ENCODE measurements around the gene RASGEF1B.

The RASGEF1B gene

DNA sequence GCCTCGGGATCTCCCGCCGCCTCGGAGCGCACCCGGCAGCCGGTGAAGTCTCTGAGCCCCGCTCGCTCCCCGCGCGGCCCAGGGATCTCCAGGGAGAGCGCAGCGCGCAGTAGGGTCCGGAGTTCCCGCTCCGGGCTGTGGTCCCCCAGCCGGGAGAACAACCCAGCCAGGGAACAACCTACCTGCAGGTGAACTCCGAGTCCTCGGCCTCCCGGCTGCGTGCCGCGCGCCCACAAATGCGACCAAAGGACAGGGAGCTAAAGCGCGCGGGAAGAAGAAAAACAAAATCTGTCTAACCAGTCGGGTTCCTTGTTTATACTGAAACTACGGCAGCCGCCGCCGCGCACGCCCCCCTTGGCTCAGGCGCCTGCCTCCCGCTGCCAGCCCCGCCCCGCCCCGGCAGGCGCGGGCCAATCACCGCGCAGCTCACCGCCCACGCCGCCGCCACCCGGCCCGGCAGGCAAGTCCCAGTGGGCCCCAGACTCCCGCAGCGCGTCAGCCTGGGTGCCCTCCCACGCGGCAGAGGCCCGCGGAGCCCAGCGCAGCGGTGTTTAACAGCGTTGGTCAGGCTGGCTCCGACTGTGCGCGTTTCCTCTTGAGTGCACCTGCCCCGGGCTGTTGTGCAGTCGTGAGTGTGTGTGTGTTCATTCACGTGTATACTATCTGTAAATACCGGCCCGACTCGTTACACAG is at the start of gene RASGEF1B:
Gene RASGEF1B, minus strand, starts transcription at position 320 of the 693 bp plus-strand sequence. CDS start 12,399 bp downstream, outside the sequence.
- peak; percentile 92 for DNase-seq

DNA sequence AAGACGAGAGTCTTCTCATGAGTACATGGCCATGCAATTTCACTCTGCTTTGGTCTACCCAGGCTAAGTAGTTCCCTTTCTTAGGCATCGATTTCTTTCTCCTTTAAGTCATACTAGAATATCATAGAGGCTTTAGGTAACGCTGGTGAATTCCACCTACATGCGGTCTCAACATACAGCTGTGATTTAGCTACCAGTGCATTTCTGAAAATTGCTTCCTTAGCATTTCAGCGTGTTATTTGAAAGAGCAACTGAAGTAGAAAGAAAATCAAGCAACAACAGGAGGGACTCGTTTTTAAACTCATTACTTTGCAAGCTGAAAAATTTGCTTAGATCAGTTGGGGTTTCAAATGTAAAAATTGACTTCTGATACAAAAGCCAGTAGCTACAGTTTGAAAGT is 48.1 kb upstream of the RASGEF1B start:
- no peak for DNase-seq

DNA sequence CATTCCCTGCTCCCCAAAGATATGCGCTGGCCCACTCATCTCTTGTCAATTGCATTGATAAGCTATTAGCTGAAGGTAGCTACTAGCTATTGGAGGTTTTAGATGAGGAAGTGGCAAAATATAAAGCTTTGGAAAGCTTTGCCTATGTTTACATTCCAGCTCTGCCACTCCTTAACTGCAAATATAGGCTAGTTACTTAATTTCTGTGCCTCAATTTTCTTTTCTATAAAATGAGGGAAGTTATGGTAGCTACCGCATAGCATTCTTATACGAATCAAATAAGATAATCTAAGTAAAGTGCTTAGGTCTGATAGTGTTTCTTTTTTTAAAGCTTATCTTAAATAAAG is 47.7 kb upstream of the RASGEF1B start:
- DNase-seq, result no peak

DNA sequence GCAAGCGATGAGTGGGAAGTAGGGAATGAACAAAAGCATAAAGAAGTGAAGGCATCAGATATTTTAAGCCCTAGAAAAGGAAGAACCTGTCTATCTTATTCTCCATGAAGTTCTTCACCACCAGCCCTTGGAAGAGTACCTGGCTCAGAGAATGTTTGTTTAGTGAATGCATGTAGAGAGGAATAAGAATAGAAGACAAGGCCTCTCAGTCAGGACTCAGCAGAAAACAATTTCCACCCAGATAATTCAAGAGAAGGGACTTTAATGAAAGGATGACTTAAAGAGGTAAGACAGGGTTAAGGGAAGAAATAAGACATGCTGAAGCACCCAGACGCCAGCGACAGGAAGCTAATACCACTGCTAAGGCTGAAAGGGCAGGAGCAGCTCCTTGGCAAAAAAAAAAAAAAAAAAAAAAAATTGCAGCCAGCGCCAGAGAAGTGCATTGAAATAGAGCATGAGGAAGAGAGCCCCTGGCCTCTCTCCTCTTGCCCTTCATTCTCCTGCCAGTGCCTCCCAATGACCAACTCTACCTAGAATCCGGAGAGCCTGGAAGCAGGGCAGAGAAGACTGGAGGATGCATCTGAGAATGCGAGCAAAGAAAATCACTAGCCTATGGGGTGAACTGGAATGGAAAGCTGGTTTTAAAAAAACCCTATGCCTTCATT is 47.2 kb upstream of the RASGEF1B start:
- no peak for DNase-seq

DNA sequence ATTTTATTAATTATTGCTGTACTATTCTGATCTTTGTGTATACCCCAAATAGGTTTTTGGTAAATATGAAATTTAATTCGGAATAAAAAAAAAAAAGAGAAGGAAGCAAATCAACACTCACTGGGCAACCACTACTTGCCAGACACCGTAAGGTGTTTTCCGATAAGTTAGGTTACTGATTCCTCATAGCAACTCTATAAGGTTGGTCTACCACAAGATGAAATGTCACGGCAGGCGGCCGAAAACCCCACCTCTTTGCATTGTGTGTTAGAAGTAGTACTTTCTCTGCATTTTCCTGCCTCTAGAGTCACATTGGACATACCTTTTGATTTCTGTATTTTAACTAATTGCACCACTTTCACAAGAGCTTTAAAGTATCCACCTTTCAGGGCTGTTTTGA is 44.5 kb upstream of the RASGEF1B start:
- DNase-seq, result no peak

DNA sequence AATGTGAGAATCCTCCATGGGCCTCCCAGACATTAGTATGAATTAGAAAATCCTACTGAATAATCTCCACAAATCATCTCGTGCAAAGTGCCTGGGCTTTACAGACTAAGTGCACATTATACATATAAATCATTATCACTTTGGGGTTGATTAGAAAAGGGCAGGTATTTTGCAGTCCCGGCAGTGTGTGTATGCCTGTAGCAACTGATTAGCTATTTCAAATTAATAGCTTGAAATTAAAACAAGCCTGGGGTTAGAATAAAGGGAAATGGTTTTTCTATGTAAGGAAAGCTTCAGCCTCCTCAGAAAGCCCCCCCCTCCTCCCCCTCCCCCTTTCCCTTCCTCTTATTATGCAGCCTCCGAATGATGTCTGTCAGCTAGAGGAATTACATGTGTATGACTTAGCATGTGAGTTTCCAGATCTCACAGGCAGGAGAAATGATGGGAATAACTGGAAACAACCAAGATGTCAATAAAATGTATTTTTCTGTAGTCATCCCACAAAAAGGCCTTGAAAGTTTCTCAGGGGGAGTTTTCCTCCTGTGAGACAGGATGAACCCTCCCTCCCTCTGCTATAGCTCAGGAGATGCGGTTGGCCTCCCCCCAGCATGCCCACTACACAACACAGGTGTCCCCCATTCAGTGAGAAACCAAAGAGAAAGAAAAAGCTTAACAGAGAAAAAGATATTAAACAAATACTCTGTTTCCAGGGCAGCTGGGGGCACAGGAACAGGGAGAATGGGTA is 41.2 kb upstream of the RASGEF1B start:
- no peak for DNase-seq

DNA sequence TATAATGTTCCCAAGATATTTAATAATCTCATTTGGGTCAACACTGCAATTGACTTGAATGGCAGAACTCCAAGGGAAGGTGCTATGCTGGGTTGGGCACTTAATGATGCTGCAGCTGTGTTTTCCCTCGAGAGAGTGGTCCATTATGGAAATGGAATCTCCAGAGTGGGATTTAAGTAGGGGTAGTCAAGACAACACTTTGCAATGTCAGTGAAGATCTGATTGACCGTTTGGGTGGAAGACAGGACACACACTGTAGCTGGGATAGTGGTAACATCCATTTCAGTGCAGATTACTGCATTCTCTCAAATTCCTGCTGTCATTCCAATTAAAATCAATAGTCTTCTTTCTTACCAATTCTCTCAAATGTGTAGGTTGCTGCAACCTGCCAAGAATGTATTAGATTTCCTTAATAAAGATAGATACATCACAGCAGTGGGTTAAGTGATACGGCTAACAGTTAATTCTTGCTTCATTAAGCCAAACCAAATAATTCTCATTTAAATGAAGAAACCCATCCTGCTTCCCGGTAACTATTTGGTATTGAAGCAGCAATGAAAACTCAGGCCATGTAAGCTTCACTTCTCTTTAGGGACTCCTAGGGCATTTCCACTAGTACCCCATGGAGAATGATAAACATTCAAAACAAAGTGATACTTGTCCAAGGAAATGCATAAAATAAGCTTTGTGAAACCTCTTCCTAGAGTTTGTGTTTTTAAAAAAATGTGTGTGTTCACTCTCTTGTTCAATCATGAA is 40.5 kb upstream of the RASGEF1B start:
- no peak for DNase-seq

DNA sequence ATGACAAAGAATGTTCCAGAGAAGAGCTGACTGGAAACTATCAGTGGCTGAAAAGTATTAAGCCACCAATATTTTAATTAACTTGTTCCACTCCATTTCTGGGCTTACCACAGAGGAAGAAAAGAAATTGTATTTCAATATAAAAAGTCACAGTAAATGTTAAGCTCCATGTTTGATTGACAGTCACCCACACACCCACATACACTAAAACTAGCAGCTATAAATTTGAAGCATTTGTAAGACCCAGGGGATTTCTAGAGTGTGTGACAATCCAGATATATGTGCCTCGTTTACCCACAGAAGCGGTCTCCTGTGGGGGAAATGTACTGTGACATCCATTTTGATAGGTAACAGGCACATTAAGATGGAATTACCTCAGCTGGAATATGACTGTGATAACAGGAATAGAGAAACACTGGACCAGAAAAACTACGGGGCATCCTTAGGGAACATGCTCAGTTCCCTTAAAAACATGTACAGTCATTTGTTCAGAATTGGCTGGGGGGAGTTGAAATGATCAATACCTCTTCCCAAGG is 39.0 kb upstream of the RASGEF1B start:
- no peak for DNase-seq

DNA sequence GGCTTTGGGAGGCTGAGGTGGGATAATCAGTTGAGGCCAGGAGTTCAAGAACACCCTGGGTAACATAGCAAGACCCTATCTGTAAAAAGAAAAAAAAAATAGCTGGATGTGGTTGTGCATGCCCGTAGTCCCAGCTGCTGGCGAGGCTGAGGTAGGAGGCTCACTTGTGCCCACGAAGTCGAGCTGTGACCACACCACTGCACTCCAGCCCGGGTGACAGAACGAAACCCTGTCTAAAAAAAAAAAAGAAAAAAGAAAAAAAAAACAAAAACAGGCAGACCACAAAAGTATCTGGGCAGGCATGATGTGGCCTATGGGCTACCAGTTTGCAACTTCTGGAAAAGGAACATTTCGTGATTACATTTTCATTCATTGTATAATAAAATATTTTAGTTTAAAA is 38.1 kb upstream of the RASGEF1B start:
- DNase-seq, result no peak

DNA sequence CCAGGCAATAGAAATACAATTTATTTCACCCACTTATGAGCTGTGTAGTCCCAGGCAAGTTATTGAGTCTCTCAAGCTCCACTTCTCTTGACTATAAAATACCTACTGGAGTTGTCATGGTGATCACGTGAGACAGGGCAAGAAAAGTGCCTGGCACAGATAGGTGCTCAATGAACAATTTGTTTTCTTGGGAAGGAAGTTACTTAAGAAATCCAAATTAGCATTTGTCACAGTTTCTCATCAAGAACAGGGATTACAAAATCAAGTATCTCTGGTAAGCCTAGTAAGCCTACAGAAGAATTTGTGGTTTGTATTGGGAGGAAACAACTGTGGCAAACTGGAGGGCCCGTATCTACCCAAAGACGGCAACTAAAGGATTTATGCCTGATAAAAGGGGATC is 37.5 kb upstream of the RASGEF1B start:
- no peak for DNase-seq

DNA sequence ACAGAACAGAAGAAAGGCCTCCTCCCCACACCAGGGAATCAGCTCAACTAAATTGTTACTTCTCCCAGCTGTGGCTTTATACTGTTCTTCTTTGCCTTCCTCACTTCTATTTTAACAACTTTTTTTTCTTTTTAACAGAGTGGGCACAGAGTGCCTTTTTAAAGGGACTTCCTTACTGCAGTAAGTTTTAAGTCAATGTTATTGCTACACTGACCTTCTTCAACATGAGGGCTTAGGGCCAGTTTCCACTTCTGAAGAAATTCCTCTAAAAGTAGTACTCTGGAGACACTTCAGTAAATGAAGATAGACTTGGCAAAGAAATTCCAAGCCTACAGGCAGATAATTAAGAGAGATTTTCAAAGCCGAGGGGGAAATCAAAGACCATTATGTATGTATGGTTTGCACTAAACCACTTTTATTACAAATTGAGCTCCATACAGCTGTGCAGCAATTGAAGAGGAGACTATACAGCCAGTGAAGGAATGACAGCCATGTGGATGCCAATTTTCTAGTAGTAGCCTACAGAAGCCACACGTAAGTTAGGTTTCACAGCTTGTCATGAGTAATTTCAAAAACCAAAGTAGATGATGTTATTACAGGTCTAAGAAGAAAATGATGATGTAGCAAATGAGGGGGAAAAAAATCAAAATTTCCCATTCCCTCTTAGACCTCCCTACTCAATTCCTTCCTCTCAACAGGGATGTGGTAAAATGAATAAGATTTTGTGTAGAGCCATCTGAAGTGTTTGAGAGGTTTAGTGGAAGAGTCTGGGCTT is 36.9 kb upstream of the RASGEF1B start:
- DNase-seq, result peak; percentile 58

DNA sequence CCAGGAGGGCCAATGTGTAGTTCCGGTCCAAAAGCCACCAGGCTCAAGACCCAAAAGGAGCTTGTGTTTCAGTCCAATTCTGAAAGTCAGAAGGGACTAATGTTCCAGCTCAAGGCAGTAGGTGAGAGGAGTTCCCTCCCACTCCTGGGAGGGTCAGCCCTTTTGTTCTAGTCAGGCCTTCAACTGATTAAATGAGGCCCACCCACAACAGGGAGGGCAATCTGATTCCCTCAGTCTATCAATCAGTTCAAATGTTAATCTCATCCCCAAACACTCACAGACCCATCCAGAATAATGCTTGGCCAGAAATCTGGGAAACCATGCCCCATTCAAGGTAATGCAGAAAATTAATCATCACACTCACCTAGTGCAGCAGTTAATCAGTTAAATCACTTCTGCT is 35.8 kb upstream of the RASGEF1B start:
- DNase-seq, result no peak

DNA sequence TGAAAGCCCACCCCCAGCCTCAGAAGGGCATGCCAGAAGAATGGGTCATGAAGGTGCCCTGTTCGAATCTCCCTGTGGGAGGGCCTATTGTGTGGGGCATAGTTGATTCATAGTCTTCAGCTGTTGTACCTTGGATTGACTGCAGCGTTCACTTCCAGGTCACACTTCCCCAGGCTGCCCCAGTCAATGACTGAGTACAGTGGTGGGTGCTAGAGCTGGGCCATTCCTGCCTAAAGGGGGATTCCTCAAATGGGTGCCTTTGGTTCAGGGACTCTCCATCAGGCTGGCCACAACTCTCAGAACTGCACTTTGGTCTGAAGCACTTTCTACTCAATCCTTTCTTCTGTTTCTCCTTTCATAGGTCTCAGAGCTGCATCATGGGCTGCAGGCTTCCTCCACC is 35.0 kb upstream of the RASGEF1B start:
- no peak for DNase-seq

DNA sequence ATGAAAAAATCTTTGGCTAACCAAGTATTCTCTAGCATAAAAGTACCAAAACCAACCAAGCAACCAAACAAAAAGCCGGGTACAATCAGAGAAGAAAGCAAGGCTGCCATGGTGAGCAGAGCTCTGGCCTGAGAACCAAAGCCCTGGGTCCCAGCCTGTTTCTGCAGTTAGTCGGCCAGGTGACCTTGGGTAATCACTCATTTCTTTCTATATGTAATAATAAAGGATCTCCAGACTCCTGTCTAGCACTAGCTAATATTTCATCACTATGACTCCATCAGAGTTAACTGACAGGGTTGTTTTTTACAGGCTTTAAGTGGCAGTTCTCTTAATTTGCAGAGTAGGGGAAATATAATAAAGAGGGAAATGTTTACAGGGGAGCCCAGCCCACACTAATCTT is 34.0 kb upstream of the RASGEF1B start:
- no peak for DNase-seq

DNA sequence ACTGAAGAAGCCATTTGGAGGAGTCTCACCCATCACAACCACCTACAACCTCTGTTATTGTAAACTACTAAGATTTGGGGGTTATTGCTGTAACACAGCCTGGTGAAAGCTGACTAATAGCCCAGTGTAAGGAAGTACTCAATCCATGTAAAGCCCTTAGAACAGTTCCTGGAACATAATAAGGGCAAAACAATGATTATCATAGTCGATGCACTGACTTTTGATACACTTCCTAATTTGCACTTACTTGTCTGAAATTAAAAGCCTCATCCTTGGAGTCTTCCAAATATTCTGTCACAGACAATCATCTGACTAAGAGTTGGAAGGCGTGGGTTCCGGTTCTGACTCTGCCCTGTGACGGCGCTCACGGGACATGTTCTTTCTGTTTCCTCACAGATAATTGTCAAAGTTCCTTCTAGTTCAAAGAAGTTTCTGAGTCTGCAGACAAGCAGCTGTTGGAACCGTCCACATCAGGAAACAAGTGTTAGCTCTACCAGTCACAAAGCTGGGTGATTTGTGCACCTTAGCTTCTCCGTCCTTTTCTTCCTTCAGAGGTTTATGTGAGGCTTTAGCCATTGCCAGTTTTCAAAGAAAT is 33.4 kb upstream of the RASGEF1B start:
- peak; percentile 78 for DNase-seq

DNA sequence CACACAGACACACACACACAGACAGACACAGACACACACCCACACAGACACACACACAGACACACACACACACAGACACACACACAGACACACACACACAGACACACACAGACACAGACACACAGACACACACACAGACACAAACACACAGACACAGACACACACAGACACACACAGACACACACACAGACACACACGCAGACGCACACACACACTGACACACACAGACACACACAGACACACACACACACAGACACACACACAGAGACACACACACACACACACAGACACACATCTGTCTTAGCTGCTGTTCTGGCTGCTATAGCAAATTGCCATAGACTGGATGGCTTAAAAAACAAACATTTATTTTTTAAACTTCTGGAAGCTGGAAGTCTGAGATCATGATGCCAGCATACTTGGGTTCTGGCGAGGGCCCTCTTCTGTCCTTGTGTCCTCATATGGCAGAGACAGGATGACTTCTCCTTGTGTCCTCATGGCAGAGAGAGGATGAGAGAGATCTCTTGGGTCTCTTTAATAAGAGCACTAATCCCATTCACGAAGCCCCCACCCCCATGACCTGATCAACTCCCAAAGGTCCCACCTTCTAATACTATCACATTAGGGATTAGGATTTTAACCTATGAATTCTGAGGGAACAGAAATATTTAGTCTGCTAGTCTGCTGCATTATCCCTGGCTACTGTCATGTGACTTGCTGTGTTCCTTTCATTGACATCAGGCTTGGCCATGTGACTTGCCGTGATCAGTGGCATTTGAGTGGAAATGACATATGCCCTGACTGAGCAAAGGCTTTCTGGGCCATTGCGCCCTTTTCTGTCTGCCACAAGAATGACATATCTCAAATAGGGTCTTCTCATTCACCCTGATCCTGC is 32.7 kb upstream of the RASGEF1B start:
- DNase-seq, result no peak

DNA sequence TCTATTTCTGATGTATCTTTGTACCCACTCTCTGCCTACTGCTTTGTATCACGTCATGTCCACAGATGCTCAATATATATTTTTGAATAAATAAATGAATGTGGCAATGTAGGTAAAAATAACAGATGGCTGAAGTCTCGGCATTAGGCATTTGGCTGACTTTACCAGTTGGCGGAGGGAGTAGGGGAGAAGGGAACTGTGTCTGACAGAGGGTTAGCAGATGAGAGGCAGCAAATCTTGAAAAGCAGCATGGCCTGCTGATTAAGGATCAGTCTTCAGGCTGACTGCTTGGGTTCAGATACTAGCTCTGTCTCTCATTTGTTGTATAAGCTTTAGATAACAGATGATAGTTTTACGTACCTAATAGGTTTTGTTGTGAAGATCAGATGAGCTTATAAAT is 31.9 kb upstream of the RASGEF1B start:
- DNase-seq, result no peak

DNA sequence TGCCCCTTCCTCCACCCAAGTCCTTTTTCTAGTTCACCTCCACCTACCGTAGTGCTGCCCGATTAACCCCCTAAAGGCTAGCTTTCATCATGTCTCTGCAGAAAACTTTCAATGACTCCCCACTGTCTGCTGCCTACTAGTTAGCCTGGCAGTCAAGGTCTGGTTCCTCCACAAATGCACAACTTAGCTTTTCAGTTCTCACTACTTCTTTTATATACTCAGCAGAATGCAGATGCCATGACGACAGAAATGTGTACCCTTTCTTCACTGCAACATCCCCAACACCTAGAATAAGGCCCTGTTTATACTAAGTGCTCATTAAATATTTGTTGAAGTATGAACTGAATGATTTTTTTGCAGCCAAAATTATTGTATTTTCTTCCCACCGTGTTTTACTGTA is 30.9 kb upstream of the RASGEF1B start:
- DNase-seq, result no peak

DNA sequence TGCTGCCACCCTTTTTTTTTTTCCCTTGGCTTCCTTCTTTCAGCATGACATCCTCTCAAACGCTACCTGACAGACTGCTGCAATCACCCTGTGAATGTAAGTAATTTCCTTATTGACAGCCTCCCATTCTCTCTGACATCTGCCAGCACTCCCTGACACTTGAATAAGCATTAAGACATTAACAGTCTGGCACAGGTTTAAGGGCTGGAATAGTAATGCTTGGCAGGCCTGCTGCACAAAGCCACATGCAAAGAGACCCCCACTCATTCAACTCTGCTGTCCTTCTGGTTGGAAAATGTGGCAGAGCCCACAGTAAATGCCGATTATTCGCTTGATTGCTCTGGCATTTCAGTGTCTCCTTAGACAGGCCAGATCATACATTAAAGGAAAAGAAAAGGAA is 28.1 kb upstream of the RASGEF1B start:
- DNase-seq, result no peak

DNA sequence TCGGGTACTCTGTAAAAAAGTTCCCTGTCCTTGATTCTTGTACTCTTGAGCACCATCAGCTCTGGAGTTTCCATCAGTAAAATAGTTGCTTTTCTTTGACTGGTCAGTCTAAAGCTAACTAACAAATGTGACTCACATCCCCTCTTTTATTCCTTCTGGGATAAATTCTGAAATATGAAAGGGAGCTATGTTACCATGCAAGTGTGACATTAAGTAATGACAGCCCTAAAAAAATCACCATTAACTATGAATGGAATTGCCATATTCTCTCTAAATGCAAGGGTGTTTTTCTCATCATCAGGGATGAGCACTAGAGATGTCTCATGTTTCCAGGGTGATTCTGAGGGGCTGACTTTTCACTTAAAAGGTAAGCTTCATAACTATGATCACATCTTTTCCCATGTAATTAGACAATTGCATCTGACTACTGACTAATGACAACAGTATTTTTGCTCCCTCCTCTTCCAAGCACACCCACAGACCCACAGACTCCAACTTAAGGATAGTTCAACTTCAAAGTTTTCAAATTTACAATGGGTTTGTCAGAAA is 26.9 kb upstream of the RASGEF1B start:
- DNase-seq, result no peak

DNA sequence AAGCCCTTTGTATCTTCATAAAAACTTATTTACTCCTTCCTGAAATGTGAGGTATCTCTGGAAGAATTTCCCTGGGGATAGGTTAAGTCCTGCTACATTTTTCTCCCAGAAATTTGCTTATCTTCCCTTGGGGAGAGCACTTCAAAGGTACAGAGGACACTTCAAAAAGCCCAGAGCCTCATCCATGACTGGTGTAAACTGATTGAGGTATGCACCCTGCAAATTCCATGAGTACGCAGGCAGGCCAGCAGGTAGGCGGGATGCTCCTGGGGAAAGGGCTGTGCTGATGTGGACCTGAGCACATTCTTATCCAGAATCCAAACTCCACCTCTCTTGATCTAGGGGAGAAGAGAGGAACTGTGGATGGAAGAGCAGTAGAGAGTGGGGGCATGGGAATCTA is 26.3 kb upstream of the RASGEF1B start:
- DNase-seq, result no peak

Data from activated CD4-positive, alpha-beta T cell treated with anti-CD3 and anti-CD28 coated beads, Interleukin-10, Interleukin-2, amounts not matched to agents 100 ng/mL and 50 ng/mL, durations not matched to agents 16 hours and 8 hours (primary cell).